GM04503 (cell line): ENCODE measurements around the gene MOSMO.

Experiments
- DNase-seq: peaks from one replicate; pipeline ENCODE4 v3.0.0-alpha.2; 2012; ENCODE audit warnings: low read depth

MOSMO gene

GRCh38 chr16:22050963-22051362, 43.1 kb downstream of the MOSMO start:
- no peak for DNase-seq

- no peak for DNase-seq
Measured at GRCh38 chr16:22052980-22053379, 45.1 kb downstream of the MOSMO start.

GRCh38 chr16:22053921-22054341, 46.0 kb downstream of the MOSMO start:
- no peak for DNase-seq

GRCh38 chr16:22054847-22055590, 47.1 kb downstream of the MOSMO start:
- no peak for DNase-seq

GRCh38 chr16:22055881-22056280, 48.0 kb downstream of the MOSMO start:
- no peak for DNase-seq

GRCh38 chr16:22063888-22064467, 56.1 kb downstream of the MOSMO start:
- DNase-seq = no peak

- no peak for DNase-seq
Measured at GRCh38 chr16:22065252-22065651, 57.3 kb downstream of the MOSMO start.

GRCh38 chr16:22070361-22071330, 62.7 kb downstream of the MOSMO start:
- DNase-seq = no peak

- DNase-seq = no peak
Measured at GRCh38 chr16:22071331-22071910, 63.5 kb downstream of the MOSMO start.

GRCh38 chr16:22073350-22073749, 65.4 kb downstream of the MOSMO start:
- no peak for DNase-seq

- no peak for DNase-seq
Measured at GRCh38 chr16:22075043-22075757, 67.3 kb downstream of the MOSMO start.

- no peak for DNase-seq
Measured at GRCh38 chr16:22075776-22076175, 67.9 kb downstream of the MOSMO start.

- DNase-seq = no peak
Measured at GRCh38 chr16:22077700-22078313, 69.9 kb downstream of the MOSMO start.

GRCh38 chr16:22078656-22079055, 70.7 kb downstream of the MOSMO start:
- DNase-seq = no peak

- DNase-seq = no peak
Measured at GRCh38 chr16:22081050-22081449, 73.1 kb downstream of the MOSMO start.

- DNase-seq = no peak
Measured at GRCh38 chr16:22086440-22086839, 78.5 kb downstream of the MOSMO start.

- DNase-seq = no peak
Measured at GRCh38 chr16:22088642-22089041, 80.7 kb downstream of the MOSMO start.

GRCh38 chr16:22089910-22090309, 82.0 kb downstream of the MOSMO start:
- DNase-seq = no peak

- no peak for DNase-seq
Measured at GRCh38 chr16:22091721-22092120, 83.8 kb downstream of the MOSMO start.

GRCh38 chr16:22092143-22092933, 84.4 kb downstream of the MOSMO start, which contains the start of gene VWA3A:
Gene VWA3A, plus strand, starts transcription at chr16:22092541. Its CDS starts 97 bp downstream, at chr16:22092638.
- DNase-seq = peak; percentile 56
